GM18507 (cell line): ENCODE results near the gene TBPL2.
"Not testable (repeated sequence)": the region's sequence is repeated elsewhere in the genome, so short reads cannot be mapped to it uniquely, and the experiment has no call there.

Source experiments
- DNase-seq: peaks from one replicate; pipeline ENCODE4 v3.0.0; 2011; ENCODE audit warnings: low read depth; ENCODE audit not compliant: insufficient read length; ENCODE audit errors: extremely low spot score
- FAIRE-seq: peaks from 2 replicates; lab custom pipeline; 2011; peaks lifted over from hg19 to GRCh38; lab: Jason Lieb, UNC

The TBPL2 gene

GRCh38 chr14:55411426-55412389 lies 28.7 kb downstream of the TBPL2 start, which contains the start of gene ATG14:
ATG14 (minus strand) TSS chr14:55411830; CDS start chr14:55411822, 8 bp downstream.
- FAIRE-seq (peak; percentile 84), DNase-seq (peak; percentile 87)

- FAIRE-seq: no peak
- DNase-seq: no peak
These were observed 29.5 kb downstream of the TBPL2 start for GRCh38 chr14:55410876-55411275.

- FAIRE-seq (peak; percentile 12), DNase-seq (no peak)
These were observed 36.1 kb downstream of the TBPL2 start for GRCh38 chr14:55404173-55404854.

- no peak for FAIRE-seq
- DNase-seq: no peak
These were observed 38.7 kb downstream of the TBPL2 start for GRCh38 chr14:55401751-55402150.

- FAIRE-seq (no peak), DNase-seq (no peak)
These were observed 40.6 kb downstream of the TBPL2 start for GRCh38 chr14:55399852-55400251.

- DNase-seq: no peak
- FAIRE-seq: no peak
These were observed 41.2 kb downstream of the TBPL2 start for GRCh38 chr14:55399183-55399582.

- DNase-seq (no peak), FAIRE-seq (no peak)
These were observed 41.7 kb downstream of the TBPL2 start for GRCh38 chr14:55398679-55399078.

GRCh38 chr14:55389330-55389729 lies 51.1 kb downstream of the TBPL2 start:
- FAIRE-seq: no peak
- no peak for DNase-seq

GRCh38 chr14:55388160-55388559 lies 52.3 kb downstream of the TBPL2 start:
- FAIRE-seq: no peak
- no peak for DNase-seq

GRCh38 chr14:55387121-55387520 lies 53.3 kb downstream of the TBPL2 start:
- no peak for DNase-seq
- no peak for FAIRE-seq

- DNase-seq (no peak), FAIRE-seq (no peak)
These were observed 54.2 kb downstream of the TBPL2 start for GRCh38 chr14:55386037-55386808.

GRCh38 chr14:55384536-55384935 lies 55.9 kb downstream of the TBPL2 start:
- FAIRE-seq (no peak), DNase-seq (no peak)

- FAIRE-seq (no peak), DNase-seq (no peak)
These were observed 56.8 kb downstream of the TBPL2 start for GRCh38 chr14:55383541-55384140.

- not testable (repeated sequence) for FAIRE-seq, DNase-seq
These were observed 57.4 kb downstream of the TBPL2 start for GRCh38 chr14:55383056-55383466.

GRCh38 chr14:55382483-55382882 lies 57.9 kb downstream of the TBPL2 start:
- FAIRE-seq (no peak), DNase-seq (no peak)

- DNase-seq (no peak), FAIRE-seq (no peak)
These were observed 58.9 kb downstream of the TBPL2 start for GRCh38 chr14:55381561-55381960.

GRCh38 chr14:55381040-55381439 lies 59.4 kb downstream of the TBPL2 start:
- no peak for DNase-seq
- no peak for FAIRE-seq

- no peak for DNase-seq
- FAIRE-seq: no peak
These were observed 63.2 kb downstream of the TBPL2 start for GRCh38 chr14:55377236-55377635.

- DNase-seq (no peak), FAIRE-seq (no peak)
These were observed 65.6 kb downstream of the TBPL2 start for GRCh38 chr14:55374771-55375170.
